Stomach (tissue), 9 donors: Measurements from ENCODE around the gene DYSF. TPM values are rescaled to one million over a fixed set of nuclear protein-coding genes. Genes with fewer than 3 reads are reported as not detected.

Experiments used
- DNase-seq, 2 donors: peaks; one replicate each; pipeline versions ENCODE4 v3.0.0 to v3.0.0-alpha.2; 2013 to 2019
- H3K27ac ChIP-seq, 5 donors: fragments of 200-600 bp in 4 of 5; sonication (generic) in 4 of 5; one replicate each; pipeline ENCODE4 v1.5.1; 2013 to 2019; ENCODE audit warnings: mild to moderate bottlenecking in 1 of 5, moderate library complexity in 1 of 5
- H3K27me3 ChIP-seq, 3 donors: fragments of 200-600 bp; sonication (generic); one replicate each; pipeline ENCODE4 v1.5.1; 2017 to 2019; ENCODE audit warnings: mixed run types in 1 of 3
- H3K36me3 ChIP-seq, 4 donors: fragments of 200-600 bp; sonication (generic); 1 replicate in 3 of 4; 2 replicates in 1 of 4; pipeline ENCODE4 v1.5.1; 2016 to 2019
- H3K4me1 ChIP-seq, 4 donors: fragments of 200-600 bp; sonication (generic); one replicate each; pipeline ENCODE4 v1.5.1; 2016 to 2019
- H3K4me3 ChIP-seq, 4 donors: fragments of 200-600 bp; sonication (generic) in 3 of 4; one replicate each; pipeline ENCODE4 v1.5.1; 2016 to 2019; ENCODE audit warnings: mild to moderate bottlenecking in 1 of 4
- H3K9me3 ChIP-seq, 4 donors: fragments of 200-600 bp; sonication (generic); one replicate each; pipeline ENCODE4 v1.5.1; 2016 to 2019
- EP300 ChIP-seq: sonication (generic); formaldehyde crosslinking; IDR thresholded peaks from one replicate; pipeline ENCODE4 v1.6.1; 2017; ENCODE audit warnings: antibody characterized with exemption
- POLR2A ChIP-seq, 4 donors: fragments of 450-650 bp; IDR thresholded peaks; one replicate each; pipeline ENCODE4 v1.6.1; 2016; ENCODE audit warnings: antibody characterized with exemption in 4 of 4, control low read depth in 2 of 4, mild to moderate bottlenecking in 1 of 4, moderate library complexity in 1 of 4
- POLR2AphosphoS5 ChIP-seq, 3 donors: sonication (generic); formaldehyde crosslinking; IDR thresholded peaks; one replicate each; pipeline ENCODE4 v1.6.1; 2016; ENCODE audit warnings: antibody characterized with exemption in 3 of 3
- WGBS, 5 donors: extraction: QIAGEN DNeasy Blood & Tissue Kit in 3 of 5; methylation state at CpG; one replicate each; pipeline versions ENCODE4 v1.1.5 to v1.1.7; 2013 to 2018; 5-methylcytosine and 5-hydroxymethylcytosine counted together
- intact Hi-C: fragments of 100-400 bp; cut with DNase I; formaldehyde crosslinking; loops from one replicate; pipeline ENCODE4 v1.15.1; 2023; ENCODE audit warnings: low total_unique reads
- polyA plus RNA-seq, 3 donors: library from polyadenylated mRNA; stranded (reverse); fragments of 200-250 nt; gene quantifications; one replicate each; pipeline ENCODE4 v1.2.3, GENCODE V29; 2013
- total RNA-seq, 5 donors: library from RNA; depleted of rRNA; stranded (reverse); fragments of >200 nt; gene quantifications; one replicate each; pipeline versions ENCODE4 v1.1.0 to v1.2.3, GENCODE V29; 2014 to 2016
- TF ChIP-seq, protein P1 (sequence below), 7 experiments: fragments of 450-650 bp in 4 of 7; fragments of 200-600 bp in 3 of 7; sonication (generic) in 3 of 7; IDR thresholded peaks; one replicate each; pipeline ENCODE4 v1.5.1; 2016 to 2019; ENCODE audit warnings: antibody characterized with exemption in 7 of 7, control low read depth in 2 of 7, mild to moderate bottlenecking in 1 of 7
- donor health status: healthy with polysubstance abuse.
- donor health status: Bipolar disorder and iron deficiency.
- donor health status: healthy.

Gene DYSF
- total and polyA plus RNA-seq, 8 donors = 2.1 to 13.4 (median 6.1) TPM

DNA sequence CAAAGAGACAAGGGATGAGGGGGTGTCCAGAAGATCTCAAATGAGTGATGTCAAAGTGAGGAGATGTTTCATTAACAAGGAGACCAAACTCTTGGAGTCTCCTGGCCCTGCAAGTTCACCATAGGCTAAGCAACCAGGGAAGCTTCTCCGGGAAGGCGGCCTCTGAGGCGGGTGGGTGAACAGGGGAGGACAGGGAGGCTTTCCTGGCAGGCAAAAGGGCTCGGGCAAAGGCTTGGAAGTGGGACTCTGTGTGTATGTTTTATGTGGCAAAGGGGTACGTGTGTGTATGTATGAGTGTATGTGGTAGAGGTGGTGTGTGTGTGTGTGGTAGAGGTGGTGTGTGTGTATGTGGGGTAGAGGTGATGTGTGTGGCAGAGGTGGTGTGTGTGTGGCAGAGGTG lies 163.9 kb downstream of the DYSF start:
- H3K36me3 ChIP-seq = peaks cover 0 to 6% (median 0%) of the 10 kb centered on the region in 4 donors
- no peak overlapping the region for H3K27ac ChIP-seq
- TF ChIP-seq POLR2A (IDR thresholded peaks at IDR 0.05) (no peak), EP300 (no peak), POLR2AphosphoS5 (IDR thresholded peaks at IDR 0.05) (no peak)
- TF ChIP-seq, protein P1, sequence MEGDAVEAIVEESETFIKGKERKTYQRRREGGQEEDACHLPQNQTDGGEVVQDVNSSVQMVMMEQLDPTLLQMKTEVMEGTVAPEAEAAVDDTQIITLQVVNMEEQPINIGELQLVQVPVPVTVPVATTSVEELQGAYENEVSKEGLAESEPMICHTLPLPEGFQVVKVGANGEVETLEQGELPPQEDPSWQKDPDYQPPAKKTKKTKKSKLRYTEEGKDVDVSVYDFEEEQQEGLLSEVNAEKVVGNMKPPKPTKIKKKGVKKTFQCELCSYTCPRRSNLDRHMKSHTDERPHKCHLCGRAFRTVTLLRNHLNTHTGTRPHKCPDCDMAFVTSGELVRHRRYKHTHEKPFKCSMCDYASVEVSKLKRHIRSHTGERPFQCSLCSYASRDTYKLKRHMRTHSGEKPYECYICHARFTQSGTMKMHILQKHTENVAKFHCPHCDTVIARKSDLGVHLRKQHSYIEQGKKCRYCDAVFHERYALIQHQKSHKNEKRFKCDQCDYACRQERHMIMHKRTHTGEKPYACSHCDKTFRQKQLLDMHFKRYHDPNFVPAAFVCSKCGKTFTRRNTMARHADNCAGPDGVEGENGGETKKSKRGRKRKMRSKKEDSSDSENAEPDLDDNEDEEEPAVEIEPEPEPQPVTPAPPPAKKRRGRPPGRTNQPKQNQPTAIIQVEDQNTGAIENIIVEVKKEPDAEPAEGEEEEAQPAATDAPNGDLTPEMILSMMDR (IDR thresholded peaks at IDR 0.05) = no peak
- 93 to 97% (median 94%) methylated on average over 5 of the region's 5 CpGs for WGBS, 5 donors
- peak in 1 of 2 donors; percentile 14 for DNase-seq
- no peaks in the 10 kb centered on the region for H3K27me3 ChIP-seq
- H3K9me3 ChIP-seq = no peaks in the 10 kb centered on the region
- H3K4me3 ChIP-seq = no peak overlapping the region
- H3K4me1 ChIP-seq = peaks cover 4 to 29% (median 13%) of the 10 kb centered on the region in 4 donors
- intact Hi-C loops = no loop called here

GRCh38 chr2:71618327-71619113 lies 165.2 kb downstream of the DYSF start:
- TF ChIP-seq EP300 = no peak
- TF ChIP-seq POLR2AphosphoS5 (IDR thresholded peaks at IDR 0.05) = no peak
- no peak for TF ChIP-seq POLR2A (IDR thresholded peaks at IDR 0.05)
- TF ChIP-seq, protein P1 (IDR thresholded peaks at IDR 0.05) = no peak
- Histone ChIP-seq H3K27ac (peak overlapping the region in 1 of 5 donors; percentile 42), H3K4me3 (no peak overlapping the region), H3K27me3 (no peaks in the 10 kb centered on the region), H3K36me3 (peaks cover 0 to 4% (median 0%) of the 10 kb centered on the region in 4 donors), H3K9me3 (no peaks in the 10 kb centered on the region), H3K4me1 (peaks cover 4 to 29% (median 13%) of the 10 kb centered on the region in 4 donors)
- intact Hi-C loops = no loop called here
- WGBS, 5 donors = 46 to 59% (median 58%) methylated on average over 11 to 12 of the region's 12 CpGs
- DNase-seq = peak; percentile 21 to 24

GRCh38 chr2:71619230-71619741 lies 165.9 kb downstream of the DYSF start:
- Histone ChIP-seq H3K27ac (peak overlapping the region in 1 of 5 donors; percentile 42), H3K27me3 (no peaks in the 10 kb centered on the region), H3K9me3 (no peaks in the 10 kb centered on the region), H3K4me1 (peaks cover 4 to 25% (median 11%) of the 10 kb centered on the region in 4 donors), H3K36me3 (no peaks in the 10 kb centered on the region), H3K4me3 (no peak overlapping the region)
- peak; percentile 14 to 15 for DNase-seq
- intact Hi-C loops = no loop called here
- 63 to 77% (median 69%) methylated on average over 12 to 15 of the region's 15 CpGs for WGBS, 5 donors
- TF ChIP-seq EP300 (no peak), POLR2A (IDR thresholded peaks at IDR 0.05) (no peak), POLR2AphosphoS5 (IDR thresholded peaks at IDR 0.05) (no peak)
- TF ChIP-seq, protein P1 (IDR thresholded peaks at IDR 0.05) = no peak

GRCh38 chr2:71620116-71620515 lies 166.8 kb downstream of the DYSF start:
- Histone ChIP-seq H3K4me1 (peaks cover 3 to 17% (median 6%) of the 10 kb centered on the region in 4 donors), H3K4me3 (no peak overlapping the region), H3K27me3 (no peaks in the 10 kb centered on the region), H3K27ac (no peak overlapping the region), H3K9me3 (no peaks in the 10 kb centered on the region), H3K36me3 (no peaks in the 10 kb centered on the region)
- peak in 1 of 2 donors; percentile 20 for DNase-seq
- WGBS, 5 donors = 80 to 94% (median 88%) methylated on average over 6 of the region's 6 CpGs
- TF ChIP-seq POLR2AphosphoS5 (IDR thresholded peaks at IDR 0.05) (no peak), EP300 (no peak), POLR2A (IDR thresholded peaks at IDR 0.05) (no peak)
- TF ChIP-seq, protein P1 (IDR thresholded peaks at IDR 0.05) = no peak
- intact Hi-C loops = no loop called here
